HPDE6-E6E7 (cell line): ENCODE results near the gene CNTFR.

Source experiments
- DNase-seq: peaks from one replicate; pipeline ENCODE4 v3.0.0; 2011; ENCODE audit warnings: missing footprints; ENCODE audit errors: extremely low spot score

Gene CNTFR

GRCh38 chr9:34507556-34507955 is 82.0 kb downstream of the CNTFR start:
- DNase-seq, result no peak

- DNase-seq, result no peak
Observed at GRCh38 chr9:34506623-34507022, 82.9 kb downstream of the CNTFR start.

GRCh38 chr9:34505370-34506120 is 84.0 kb downstream of the CNTFR start:
- no peak for DNase-seq

GRCh38 chr9:34503406-34503805 is 86.1 kb downstream of the CNTFR start:
- DNase-seq, result no peak

GRCh38 chr9:34502891-34503290 is 86.6 kb downstream of the CNTFR start:
- DNase-seq, result no peak

GRCh38 chr9:34502471-34502870 is 87.1 kb downstream of the CNTFR start:
- DNase-seq, result no peak

- no peak for DNase-seq
Observed at GRCh38 chr9:34501889-34502425, 87.6 kb downstream of the CNTFR start.
